ENCODE data around the gene WFS1.

DNA sequence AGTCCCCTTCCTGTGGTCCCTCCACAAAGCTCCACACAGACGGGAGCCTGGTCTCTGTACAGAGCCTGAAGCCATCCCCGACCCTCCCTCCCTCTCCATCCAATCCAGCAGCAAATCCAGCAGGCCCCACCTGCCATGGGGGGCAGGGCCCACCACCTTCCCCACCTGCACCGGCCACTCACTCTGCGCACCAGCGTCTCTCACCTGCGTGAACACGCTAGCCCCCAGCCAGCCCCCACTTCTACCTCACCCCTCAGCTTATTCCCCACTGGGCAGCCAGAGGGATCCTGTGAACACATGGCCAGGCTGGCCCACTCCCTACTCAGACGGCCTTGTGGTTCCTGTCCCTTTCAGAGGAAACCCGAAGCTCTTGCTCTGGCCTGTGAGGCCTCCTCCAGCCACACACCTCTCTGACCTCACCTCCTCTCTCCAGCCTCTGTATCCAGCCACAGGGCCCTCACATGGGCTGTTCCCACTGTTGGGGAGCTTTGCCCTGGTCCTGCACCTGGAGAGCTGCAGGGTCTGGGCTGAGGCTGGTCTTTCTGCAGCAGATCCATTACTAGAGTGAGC is 70.9 kb downstream of the WFS1 start:
- TF ChIP-seq, protein P1, sequence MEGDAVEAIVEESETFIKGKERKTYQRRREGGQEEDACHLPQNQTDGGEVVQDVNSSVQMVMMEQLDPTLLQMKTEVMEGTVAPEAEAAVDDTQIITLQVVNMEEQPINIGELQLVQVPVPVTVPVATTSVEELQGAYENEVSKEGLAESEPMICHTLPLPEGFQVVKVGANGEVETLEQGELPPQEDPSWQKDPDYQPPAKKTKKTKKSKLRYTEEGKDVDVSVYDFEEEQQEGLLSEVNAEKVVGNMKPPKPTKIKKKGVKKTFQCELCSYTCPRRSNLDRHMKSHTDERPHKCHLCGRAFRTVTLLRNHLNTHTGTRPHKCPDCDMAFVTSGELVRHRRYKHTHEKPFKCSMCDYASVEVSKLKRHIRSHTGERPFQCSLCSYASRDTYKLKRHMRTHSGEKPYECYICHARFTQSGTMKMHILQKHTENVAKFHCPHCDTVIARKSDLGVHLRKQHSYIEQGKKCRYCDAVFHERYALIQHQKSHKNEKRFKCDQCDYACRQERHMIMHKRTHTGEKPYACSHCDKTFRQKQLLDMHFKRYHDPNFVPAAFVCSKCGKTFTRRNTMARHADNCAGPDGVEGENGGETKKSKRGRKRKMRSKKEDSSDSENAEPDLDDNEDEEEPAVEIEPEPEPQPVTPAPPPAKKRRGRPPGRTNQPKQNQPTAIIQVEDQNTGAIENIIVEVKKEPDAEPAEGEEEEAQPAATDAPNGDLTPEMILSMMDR (IDR thresholded peaks at IDR 0.05), result no peak
- TF ChIP-seq POLR2A (IDR thresholded peaks at IDR 0.05), result no peak

Measured in right lobe of liver (tissue), 4 donors.